GM12878 (cell line): Measurements from ENCODE around the gene B4GALT1. TPM values are rescaled to one million over a fixed set of nuclear protein-coding genes. Genes with fewer than 3 reads are reported as not detected.

Experiments used
- ATAC-seq: fragments of 200-7000 bp; cut with Tn5 transposase; 3 replicates; pipeline ENCODE4 v1.9.1; 2020; ENCODE audit warnings: mild to moderate bottlenecking, moderate library complexity
- BruUV-seq: library from RNA; stranded (reverse); fragments of 400-500 nt; replicated peaks from 2 replicates; lab custom pipeline; 2021; lab: Mats Ljungman, UMichigan
- CTCF ChIA-PET: fragments of 300-600 bp; sonication (Branson Sonifier 250); formaldehyde crosslinking; extraction: SDS; loops from one replicate; lab custom pipeline; 2021; ENCODE audit warnings: inconsistent platforms; lab: Yijun Ruan, JAX
- POLR2A ChIA-PET: fragments of 350-600 bp; formaldehyde crosslinking; extraction: SDS; loops from one replicate; lab custom pipeline; 2021; ENCODE audit warnings: inconsistent platforms; lab: Charles Lee
- RAD21 ChIA-PET: fragments of 300-600 bp; sonication (Branson Sonifier 250); formaldehyde crosslinking; loops from one replicate; lab custom pipeline; 2023; ENCODE audit warnings: antibody characterized with exemption; ENCODE audit not compliant: unreplicated experiment; lab: Charles Lee
- SMC1A ChIA-PET: fragments of 300-600 bp; sonication (Branson Sonifier 250); formaldehyde crosslinking; loops from one replicate; lab custom pipeline; 2023; ENCODE audit not compliant: unreplicated experiment, uncharacterized antibody; lab: Charles Lee
- DNase-seq: peaks from one replicate; pipeline ENCODE4 v3.0.0-alpha.2; 2011; ENCODE audit warnings: low read depth, low spot score
- FAIRE-seq: peaks from 3 replicates; lab custom pipeline; 2011; peaks lifted over from hg19 to GRCh38; lab: Jason Lieb, UNC
- H2AFZ ChIP-seq: 2 replicates; pipeline ENCODE4 v1.6.0; 2011; ENCODE audit warnings: low read depth, low read length, control low read depth; ENCODE audit not compliant: control insufficient read depth
- H3K27ac ChIP-seq: 2 replicates; pipeline ENCODE4 v1.5.1; 2011; ENCODE audit warnings: control low read depth; ENCODE audit not compliant: control insufficient read depth, insufficient read depth
- H3K27me3 ChIP-seq, 2 experiments: replicated peaks in 1 of 2; 2 replicates each; pipeline versions ENCODE4 v1.6.0 to v1.6.1; 2011; ENCODE audit warnings: low read length in 1 of 2; ENCODE audit not compliant: control insufficient read depth in 2 of 2, insufficient read depth in 2 of 2
- H3K36me3 ChIP-seq, 2 experiments: 2 replicates each; pipeline ENCODE4 v1.5.1; 2011; ENCODE audit warnings: low read length in 1 of 2; ENCODE audit not compliant: control insufficient read depth in 2 of 2, insufficient read depth in 2 of 2
- H3K4me1 ChIP-seq: 2 replicates; pipeline ENCODE4 v1.6.1; 2011; ENCODE audit warnings: mild to moderate bottlenecking, low read length, moderate library complexity, mixed read lengths; ENCODE audit not compliant: control insufficient read depth, insufficient read depth
- H3K4me2 ChIP-seq: 2 replicates; pipeline ENCODE4 v1.6.0; 2011; ENCODE audit warnings: control low read depth; ENCODE audit not compliant: control insufficient read depth, insufficient read depth
- H3K4me3 ChIP-seq: fragments of 200-600 bp; sonication (generic); 2 replicates; pipeline ENCODE4 v1.5.1; 2016
- H3K79me2 ChIP-seq: 2 replicates; pipeline ENCODE4 v1.6.0; 2011; ENCODE audit warnings: low read length; ENCODE audit not compliant: control insufficient read depth, insufficient read depth
- H3K9ac ChIP-seq: 2 replicates; pipeline ENCODE4 v1.8.0; 2011; ENCODE audit warnings: low read length, control low read depth, mixed read lengths; ENCODE audit not compliant: control insufficient read depth, insufficient read depth
- H3K9me3 ChIP-seq: replicated peaks from 3 replicates; pipeline ENCODE4 v1.5.1; 2011; ENCODE audit warnings: mild to moderate bottlenecking, low read length; ENCODE audit not compliant: control insufficient read depth, insufficient read depth
- H4K20me1 ChIP-seq: 2 replicates; pipeline ENCODE4 v1.6.0; 2011; ENCODE audit not compliant: control insufficient read depth, insufficient read depth
- ATF7 ChIP-seq: fragments of 450-650 bp; IDR thresholded peaks from 2 replicates; pipeline ENCODE4 v1.6.1; 2016; ENCODE audit warnings: low read depth, mild to moderate bottlenecking
- BCL11A ChIP-seq: IDR thresholded peaks from 2 replicates; pipeline ENCODE4 v1.6.1; 2011; ENCODE audit warnings: low read depth, low read length
- CHD4 ChIP-seq: fragments of 200-600 bp; sonication (generic); IDR thresholded peaks from 2 replicates; pipeline ENCODE4 v1.6.1; 2016; ENCODE audit warnings: mild to moderate bottlenecking
- CUX1 ChIP-seq: IDR thresholded peaks from 2 replicates; pipeline ENCODE4 v1.6.1; 2012; ENCODE audit warnings: improper control_type of control experiment, low read depth, low read length; ENCODE audit not compliant: insufficient replicate concordance
- ELK1 ChIP-seq: IDR thresholded peaks from 2 replicates; pipeline ENCODE4 v1.6.1; 2012; ENCODE audit warnings: low read depth, low read length, improper control_type of control experiment
- EP300 ChIP-seq, 2 experiments: fragments of 150-350 bp in 1 of 2; IDR thresholded peaks; 2 replicates each; pipeline ENCODE4 v1.6.1; 2011 to 2012; ENCODE audit warnings: low read depth in 2 of 2, low read length in 2 of 2, borderline replicate concordance in 1 of 2, improper control_type of control experiment in 1 of 2, inconsistent platforms in 1 of 2; ENCODE audit not compliant: control insufficient read depth in 1 of 2
- EZH2 ChIP-seq: IDR thresholded peaks from 2 replicates; pipeline ENCODE4 v1.6.1; 2012; ENCODE audit warnings: low read depth, mild to moderate bottlenecking, control low read depth, inconsistent platforms, low read length, borderline replicate concordance; ENCODE audit not compliant: control insufficient read depth
- GATAD2B ChIP-seq: fragments of 450-650 bp; conservative IDR thresholded peaks from 2 replicates; pipeline ENCODE4 v1.6.1; 2017; ENCODE audit warnings: low read depth, mild to moderate bottlenecking, moderate library complexity
- IRF4 ChIP-seq: IDR thresholded peaks from 2 replicates; pipeline ENCODE4 v1.6.1; 2011; ENCODE audit warnings: low read depth, low read length
- JUNB ChIP-seq: IDR thresholded peaks from 2 replicates; pipeline ENCODE4 v1.6.1; 2016; ENCODE audit warnings: antibody characterized with exemption, mild to moderate bottlenecking
- NFYB ChIP-seq: IDR thresholded peaks from 2 replicates; pipeline ENCODE4 v1.6.1; 2011; ENCODE audit warnings: low read depth, mild to moderate bottlenecking, low read length, improper control_type of control experiment, moderate library complexity; ENCODE audit not compliant: insufficient read depth
- RUNX3 ChIP-seq: IDR thresholded peaks from 2 replicates; pipeline ENCODE4 v1.6.1; 2012; ENCODE audit warnings: low read length, inconsistent platforms
- SIN3A ChIP-seq: IDR thresholded peaks from 2 replicates; pipeline ENCODE4 v1.6.1; 2012; ENCODE audit warnings: low read depth, low read length, improper control_type of control experiment
- SIX5 ChIP-seq: IDR thresholded peaks from 2 replicates; pipeline ENCODE4 v1.6.1; 2011; ENCODE audit warnings: mild to moderate bottlenecking, low read depth, low read length, moderate library complexity; ENCODE audit not compliant: severe bottlenecking
- ZNF207 ChIP-seq: fragments of 450-650 bp; IDR thresholded peaks from 2 replicates; pipeline ENCODE4 v1.6.1; 2014; ENCODE audit warnings: antibody characterized with exemption, mild to moderate bottlenecking, borderline replicate concordance
- WGBS: methylation state at CpG from one replicate; pipeline ENCODE4 v1.1.6; 2016; ENCODE audit warnings: low lambda C conversion rate; ENCODE audit not compliant: insufficient replicate concordance, insufficient coverage; ENCODE audit errors: missing lambda C conversion rate; 5-methylcytosine and 5-hydroxymethylcytosine counted together
- in situ Hi-C: fragments of 300-500 bp; cut with MboI; formaldehyde crosslinking; loops from 9 replicates; pipeline ENCODE4 v1.14.3; 2018; ENCODE audit warnings: mixed read lengths
- intact Hi-C: fragments of 100-400 bp; cut with micrococcal nuclease; formaldehyde crosslinking; loops from one replicate; pipeline ENCODE4 v1.14.2; 2022; ENCODE audit not compliant: unreplicated experiment
- polyA plus RNA-seq, 11 experiments: library from polyadenylated mRNA; depleted of rRNA in 4 of 11; unstranded in 6 of 11; stranded (reverse) in 5 of 11; fragments of >200 nt; fragmentation: Nextera tagmentation in 4 of 11; fragmentation: Illumina TruSeq in 1 of 11; extraction: Ambion mirVana in 4 of 11; extraction: Trizol in 1 of 11; gene quantifications; 1 replicate in 1 of 11; 2 replicates in 10 of 11; pipeline versions ENCODE4 v1.2.1 to v1.2.3, GENCODE V29; 2011 to 2016; ENCODE audit warnings: inconsistent platforms in 2 of 11, missing spikeins in 2 of 11, low read depth in 1 of 11
- total RNA-seq, 4 experiments: library from RNA; depleted of rRNA in 3 of 4; stranded (reverse); fragments of >200 nt in 3 of 4; fragmentation: Illumina TruSeq in 1 of 4; extraction: Trizol in 1 of 4; gene quantifications; 2 replicates each; pipeline versions ENCODE4 v1.2.1 to v1.2.3, GENCODE V29; 2013 to 2021

Gene B4GALT1
- total and polyA plus RNA-seq, 10 of the 15 experiments (the other 5 are each of a cell fraction or from before 2014, with no cell fraction given), result 12.7 to 79.0 (median 41.0) TPM

- BruUV-seq, result no TSS peak
- ChIA-PET RAD21 (interaction anchor here (0.7 to 2.0 kb wide), 8 partner anchors 24 to 135 kb away, joined by 3 to 12 read pairs (median 4); partner anchors contain the start of gene B4GALT1), SMC1A (interaction anchor here (0.8 to 3.9 kb wide), 17 partner anchors 10 to 177 kb away, joined by 3 to 27 read pairs (median 4); no protein-coding TSS in a partner anchor), POLR2A (interaction anchor here (0.6 to 1.8 kb wide), 4 partner anchors 10 to 178 kb away, joined by 3 to 7 read pairs (median 4); partner anchors contain the start of genes B4GALT1 and DNAJA1), CTCF (interaction anchor here (0.7 to 4.2 kb wide), 7 partner anchors 18 to 84 kb away, joined by 3 to 33 read pairs (median 5); partner anchors contain the start of gene B4GALT1)
- peak overlapping the region; percentile 49 for H2AFZ ChIP-seq
- in situ Hi-C loops, result no loop called here
- H3K27ac ChIP-seq, result peak overlapping the region; percentile 31; the same call in 1 of the 2 replicates
- H3K4me3 ChIP-seq, result no peak overlapping the region
- no peaks in the 10 kb centered on the region for H3K9me3 ChIP-seq
- H3K79me2 ChIP-seq, result no peaks in the 10 kb centered on the region
- H3K4me2 ChIP-seq, result peak overlapping the region; percentile 79
- peak; percentile 92 for FAIRE-seq
- H4K20me1 ChIP-seq, result no peaks in the 10 kb centered on the region
- H3K4me1 ChIP-seq, result peaks cover 19% of the 10 kb centered on the region
- ATAC-seq, result peak; percentile 99
- intact Hi-C loops, result loop anchor here (2.0 kb wide), 1 partner anchor 36 kb away; the partner anchor contains the start of gene B4GALT1
- H3K36me3 ChIP-seq, result no peaks in the 10 kb centered on the region
- H3K9ac ChIP-seq, result no peak overlapping the region
- 12% methylated on average over 11 of the region's 11 CpGs for WGBS
- peak; percentile 72 for DNase-seq
- no peaks in the 10 kb centered on the region for H3K27me3 ChIP-seq
- TF ChIP-seq CHD4 (no peak), ELK1 (no peak), BCL11A (peak; percentile 85; the same call in 1 of the 2 replicates), EZH2 (no peak), SIN3A (no peak), IRF4 (peak; percentile 81), JUNB (no peak), EP300 (IDR thresholded peaks at IDR 0.05; ENCODE audit: borderline replicate concordance in 1 of 2, control insufficient read depth in 1 of 2, low read depth in 2 of 2, low read length in 2 of 2) (peak in 1 of 2 experiments; percentile 83; a peak in 1 of 4 replicates), ZNF207 (no peak), NFYB (no peak), GATAD2B (0 out of 2 replicates have a peak, but pooled peaks have one; percentile 44), ATF7 (peak; percentile 70), SIX5 (no peak), CUX1 (no peak), RUNX3 (peak; percentile 95)
Measured at GRCh38 chr9:33202552-33203201, 35.5 kb upstream of the B4GALT1 start.
